ENCODE results near the gene DNM3.

The DNM3 gene

DNA sequence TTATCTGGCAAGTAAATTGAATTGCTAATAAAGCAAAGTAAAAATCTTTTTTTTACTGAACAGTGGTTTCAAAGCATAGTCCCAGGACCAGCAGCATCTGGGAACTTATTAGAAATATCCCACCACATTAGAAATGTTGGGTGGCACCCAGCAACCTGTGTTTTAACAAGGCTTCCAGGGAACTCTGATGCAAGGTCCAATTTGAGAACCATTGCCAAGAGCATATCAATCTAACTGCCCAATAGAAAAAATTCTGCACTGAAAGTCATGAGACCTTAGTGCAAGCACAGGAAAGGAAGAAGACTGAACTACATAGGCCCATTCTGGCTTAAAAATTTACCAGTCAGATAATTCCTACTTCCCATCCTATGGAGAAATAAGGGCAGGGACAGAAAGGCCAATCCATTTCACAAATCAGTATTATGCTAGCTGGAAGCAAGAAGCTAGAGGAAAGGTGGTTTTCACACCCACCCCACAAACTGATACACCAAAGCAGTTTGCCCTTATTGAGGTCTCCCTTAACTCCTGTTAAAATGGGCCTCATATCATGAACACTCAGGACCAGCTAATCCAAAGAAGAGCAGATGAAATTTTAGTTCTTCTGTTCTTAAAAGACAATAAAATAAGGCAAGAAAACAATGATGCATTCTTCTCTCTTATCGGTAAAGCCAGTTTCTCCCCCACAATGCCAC lies 561.7 kb downstream of the DNM3 start:
- no peak for ATAC-seq
- TF ChIP-seq, protein P1, sequence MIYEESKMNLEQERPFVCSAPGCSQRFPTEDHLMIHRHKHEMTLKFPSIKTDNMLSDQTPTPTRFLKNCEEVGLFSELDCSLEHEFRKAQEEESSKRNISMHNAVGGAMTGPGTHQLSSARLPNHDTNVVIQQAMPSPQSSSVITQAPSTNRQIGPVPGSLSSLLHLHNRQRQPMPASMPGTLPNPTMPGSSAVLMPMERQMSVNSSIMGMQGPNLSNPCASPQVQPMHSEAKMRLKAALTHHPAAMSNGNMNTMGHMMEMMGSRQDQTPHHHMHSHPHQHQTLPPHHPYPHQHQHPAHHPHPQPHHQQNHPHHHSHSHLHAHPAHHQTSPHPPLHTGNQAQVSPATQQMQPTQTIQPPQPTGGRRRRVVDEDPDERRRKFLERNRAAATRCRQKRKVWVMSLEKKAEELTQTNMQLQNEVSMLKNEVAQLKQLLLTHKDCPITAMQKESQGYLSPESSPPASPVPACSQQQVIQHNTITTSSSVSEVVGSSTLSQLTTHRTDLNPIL (CRISPR knock-in tag; IDR thresholded peaks at IDR 0.05; ENCODE audit: low read depth), result no peak
- TF ChIP-seq BACH2 (CRISPR knock-in tag; IDR thresholded peaks at IDR 0.05; ENCODE audit: borderline replicate concordance) (no peak), TCF4 (CRISPR knock-in tag; IDR thresholded peaks at IDR 0.05; ENCODE audit: borderline replicate concordance) (no peak), SNAI2 (CRISPR knock-in tag; IDR thresholded peaks at IDR 0.05) (no peak), ZNF565 (CRISPR knock-in tag; conservative IDR thresholded peaks at IDR 0.05; ENCODE audit: low read depth) (no peak), OSR1 (CRISPR knock-in tag; IDR thresholded peaks at IDR 0.05) (no peak), ESRRG (CRISPR knock-in tag; IDR thresholded peaks at IDR 0.05) (no peak), ARNTL (CRISPR knock-in tag; IDR thresholded peaks at IDR 0.05; ENCODE audit: borderline replicate concordance, low read depth) (no peak)

DNA sequence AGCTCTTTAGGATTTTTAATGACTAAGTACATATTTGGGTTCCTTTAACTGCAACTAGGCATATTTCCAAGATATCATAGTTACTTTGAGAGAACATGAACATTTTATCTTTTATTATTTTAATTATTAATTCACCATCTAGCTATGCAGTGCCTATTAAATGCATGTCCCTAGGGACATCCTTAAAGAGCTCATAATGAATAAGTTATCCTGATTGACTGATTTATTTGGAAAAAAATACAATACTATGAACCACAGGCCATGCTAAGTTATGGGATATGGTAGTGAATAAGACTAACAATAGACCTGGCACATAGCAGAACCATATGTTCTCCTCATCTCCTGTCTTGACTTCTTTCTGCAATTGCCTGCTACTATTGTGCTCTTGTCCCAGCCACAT lies 562.8 kb downstream of the DNM3 start:
- TF ChIP-seq ZNF565 (CRISPR knock-in tag; conservative IDR thresholded peaks at IDR 0.05; ENCODE audit: low read depth) (no peak), ZFP3 (CRISPR knock-in tag; IDR thresholded peaks at IDR 0.05) (no peak), TOX (CRISPR knock-in tag; IDR thresholded peaks at IDR 0.05; ENCODE audit: borderline replicate concordance) (no peak), ZC3H10 (CRISPR knock-in tag; IDR thresholded peaks at IDR 0.05) (no peak), ESRRG (CRISPR knock-in tag; IDR thresholded peaks at IDR 0.05) (no peak), PPARA (CRISPR knock-in tag; IDR thresholded peaks at IDR 0.05; ENCODE audit: borderline replicate concordance) (no peak), ARNTL (CRISPR knock-in tag; IDR thresholded peaks at IDR 0.05; ENCODE audit: borderline replicate concordance, low read depth) (no peak), ZNF70 (CRISPR knock-in tag; IDR thresholded peaks at IDR 0.05) (no peak), OSR1 (CRISPR knock-in tag; IDR thresholded peaks at IDR 0.05) (no peak), ISL1 (CRISPR knock-in tag; IDR thresholded peaks at IDR 0.05) (no peak)
- TF ChIP-seq, protein P2, sequence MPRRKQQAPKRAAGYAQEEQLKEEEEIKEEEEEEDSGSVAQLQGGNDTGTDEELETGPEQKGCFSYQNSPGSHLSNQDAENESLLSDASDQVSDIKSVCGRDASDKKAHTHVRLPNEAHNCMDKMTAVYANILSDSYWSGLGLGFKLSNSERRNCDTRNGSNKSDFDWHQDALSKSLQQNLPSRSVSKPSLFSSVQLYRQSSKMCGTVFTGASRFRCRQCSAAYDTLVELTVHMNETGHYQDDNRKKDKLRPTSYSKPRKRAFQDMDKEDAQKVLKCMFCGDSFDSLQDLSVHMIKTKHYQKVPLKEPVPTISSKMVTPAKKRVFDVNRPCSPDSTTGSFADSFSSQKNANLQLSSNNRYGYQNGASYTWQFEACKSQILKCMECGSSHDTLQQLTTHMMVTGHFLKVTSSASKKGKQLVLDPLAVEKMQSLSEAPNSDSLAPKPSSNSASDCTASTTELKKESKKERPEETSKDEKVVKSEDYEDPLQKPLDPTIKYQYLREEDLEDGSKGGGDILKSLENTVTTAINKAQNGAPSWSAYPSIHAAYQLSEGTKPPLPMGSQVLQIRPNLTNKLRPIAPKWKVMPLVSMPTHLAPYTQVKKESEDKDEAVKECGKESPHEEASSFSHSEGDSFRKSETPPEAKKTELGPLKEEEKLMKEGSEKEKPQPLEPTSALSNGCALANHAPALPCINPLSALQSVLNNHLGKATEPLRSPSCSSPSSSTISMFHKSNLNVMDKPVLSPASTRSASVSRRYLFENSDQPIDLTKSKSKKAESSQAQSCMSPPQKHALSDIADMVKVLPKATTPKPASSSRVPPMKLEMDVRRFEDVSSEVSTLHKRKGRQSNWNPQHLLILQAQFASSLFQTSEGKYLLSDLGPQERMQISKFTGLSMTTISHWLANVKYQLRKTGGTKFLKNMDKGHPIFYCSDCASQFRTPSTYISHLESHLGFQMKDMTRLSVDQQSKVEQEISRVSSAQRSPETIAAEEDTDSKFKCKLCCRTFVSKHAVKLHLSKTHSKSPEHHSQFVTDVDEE (CRISPR knock-in tag; IDR thresholded peaks at IDR 0.05), result no peak
- TF ChIP-seq, protein P3, sequence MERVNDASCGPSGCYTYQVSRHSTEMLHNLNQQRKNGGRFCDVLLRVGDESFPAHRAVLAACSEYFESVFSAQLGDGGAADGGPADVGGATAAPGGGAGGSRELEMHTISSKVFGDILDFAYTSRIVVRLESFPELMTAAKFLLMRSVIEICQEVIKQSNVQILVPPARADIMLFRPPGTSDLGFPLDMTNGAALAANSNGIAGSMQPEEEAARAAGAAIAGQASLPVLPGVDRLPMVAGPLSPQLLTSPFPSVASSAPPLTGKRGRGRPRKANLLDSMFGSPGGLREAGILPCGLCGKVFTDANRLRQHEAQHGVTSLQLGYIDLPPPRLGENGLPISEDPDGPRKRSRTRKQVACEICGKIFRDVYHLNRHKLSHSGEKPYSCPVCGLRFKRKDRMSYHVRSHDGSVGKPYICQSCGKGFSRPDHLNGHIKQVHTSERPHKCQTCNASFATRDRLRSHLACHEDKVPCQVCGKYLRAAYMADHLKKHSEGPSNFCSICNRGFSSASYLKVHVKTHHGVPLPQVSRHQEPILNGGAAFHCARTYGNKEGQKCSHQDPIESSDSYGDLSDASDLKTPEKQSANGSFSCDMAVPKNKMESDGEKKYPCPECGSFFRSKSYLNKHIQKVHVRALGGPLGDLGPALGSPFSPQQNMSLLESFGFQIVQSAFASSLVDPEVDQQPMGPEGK (CRISPR knock-in tag; IDR thresholded peaks at IDR 0.05; ENCODE audit: borderline replicate concordance), result no peak
- TF ChIP-seq, protein P4, sequence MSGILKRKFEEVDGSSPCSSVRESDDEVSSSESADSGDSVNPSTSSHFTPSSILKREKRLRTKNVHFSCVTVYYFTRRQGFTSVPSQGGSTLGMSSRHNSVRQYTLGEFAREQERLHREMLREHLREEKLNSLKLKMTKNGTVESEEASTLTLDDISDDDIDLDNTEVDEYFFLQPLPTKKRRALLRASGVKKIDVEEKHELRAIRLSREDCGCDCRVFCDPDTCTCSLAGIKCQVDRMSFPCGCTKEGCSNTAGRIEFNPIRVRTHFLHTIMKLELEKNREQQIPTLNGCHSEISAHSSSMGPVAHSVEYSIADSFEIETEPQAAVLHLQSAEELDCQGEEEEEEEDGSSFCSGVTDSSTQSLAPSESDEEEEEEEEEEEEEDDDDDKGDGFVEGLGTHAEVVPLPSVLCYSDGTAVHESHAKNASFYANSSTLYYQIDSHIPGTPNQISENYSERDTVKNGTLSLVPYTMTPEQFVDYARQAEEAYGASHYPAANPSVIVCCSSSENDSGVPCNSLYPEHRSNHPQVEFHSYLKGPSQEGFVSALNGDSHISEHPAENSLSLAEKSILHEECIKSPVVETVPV (CRISPR knock-in tag; IDR thresholded peaks at IDR 0.05), result no peak

DNA sequence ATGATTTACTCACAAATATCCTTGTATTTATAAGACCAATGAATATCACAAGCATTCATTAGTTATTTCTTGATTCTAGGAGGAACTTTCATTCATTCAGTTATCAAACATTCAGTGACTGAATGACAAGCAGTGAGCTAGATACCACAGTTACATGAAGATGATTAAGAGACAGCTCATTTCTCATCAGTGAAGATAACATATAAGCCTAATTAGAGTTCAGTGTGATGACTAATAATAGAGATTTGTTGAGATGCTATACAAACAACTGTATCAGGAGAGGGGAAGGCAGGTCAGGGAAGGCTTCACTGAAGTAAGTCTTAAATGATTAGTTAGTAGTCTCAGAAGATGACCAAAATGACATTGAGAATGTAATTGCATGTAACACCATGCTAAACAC lies 564.6 kb downstream of the DNM3 start:
- no peak for ATAC-seq
- TF ChIP-seq, protein P3 (CRISPR knock-in tag; IDR thresholded peaks at IDR 0.05; ENCODE audit: borderline replicate concordance), result no peak
- TF ChIP-seq ISL1 (CRISPR knock-in tag; IDR thresholded peaks at IDR 0.05) (no peak), BACH2 (CRISPR knock-in tag; IDR thresholded peaks at IDR 0.05; ENCODE audit: borderline replicate concordance) (no peak), CSDC2 (CRISPR knock-in tag; IDR thresholded peaks at IDR 0.05) (no peak), SNAI2 (CRISPR knock-in tag; IDR thresholded peaks at IDR 0.05) (no peak), TOX (CRISPR knock-in tag; IDR thresholded peaks at IDR 0.05; ENCODE audit: borderline replicate concordance) (no peak), TCF4 (CRISPR knock-in tag; IDR thresholded peaks at IDR 0.05; ENCODE audit: borderline replicate concordance) (no peak), ZFP30 (CRISPR knock-in tag; IDR thresholded peaks at IDR 0.05) (no peak), OSR1 (CRISPR knock-in tag; IDR thresholded peaks at IDR 0.05) (no peak), ESRRG (CRISPR knock-in tag; IDR thresholded peaks at IDR 0.05) (no peak), ZNF70 (CRISPR knock-in tag; IDR thresholded peaks at IDR 0.05) (no peak), ARNTL (CRISPR knock-in tag; IDR thresholded peaks at IDR 0.05; ENCODE audit: borderline replicate concordance, low read depth) (no peak), ZFP3 (CRISPR knock-in tag; IDR thresholded peaks at IDR 0.05) (no peak)
- TF ChIP-seq, protein P1 (CRISPR knock-in tag; IDR thresholded peaks at IDR 0.05; ENCODE audit: low read depth), result no peak
- TF ChIP-seq, protein P4 (CRISPR knock-in tag; IDR thresholded peaks at IDR 0.05), result no peak
- TF ChIP-seq, protein P2 (CRISPR knock-in tag; IDR thresholded peaks at IDR 0.05), result no peak

More for the DNA sequence above, 562.8 kb downstream of the DNM3 start:
- ATAC-seq, result no peak

All from SK-N-SH treated with all-trans-retinoic acid at 6 μM for 48 hours (cell line).